HG03575 (cell line): ENCODE data around the gene CTRB2.

Experiments
- ATAC-seq: cut with Tn5 transposase; IDR thresholded peaks from one replicate; pipeline ENCODE4 v1.9.1; 2021; ENCODE audit not compliant: unreplicated experiment, insufficient number of reproducible peaks, low FRiP score; ENCODE audit errors: extremely low read depth

CTRB2 gene

DNA sequence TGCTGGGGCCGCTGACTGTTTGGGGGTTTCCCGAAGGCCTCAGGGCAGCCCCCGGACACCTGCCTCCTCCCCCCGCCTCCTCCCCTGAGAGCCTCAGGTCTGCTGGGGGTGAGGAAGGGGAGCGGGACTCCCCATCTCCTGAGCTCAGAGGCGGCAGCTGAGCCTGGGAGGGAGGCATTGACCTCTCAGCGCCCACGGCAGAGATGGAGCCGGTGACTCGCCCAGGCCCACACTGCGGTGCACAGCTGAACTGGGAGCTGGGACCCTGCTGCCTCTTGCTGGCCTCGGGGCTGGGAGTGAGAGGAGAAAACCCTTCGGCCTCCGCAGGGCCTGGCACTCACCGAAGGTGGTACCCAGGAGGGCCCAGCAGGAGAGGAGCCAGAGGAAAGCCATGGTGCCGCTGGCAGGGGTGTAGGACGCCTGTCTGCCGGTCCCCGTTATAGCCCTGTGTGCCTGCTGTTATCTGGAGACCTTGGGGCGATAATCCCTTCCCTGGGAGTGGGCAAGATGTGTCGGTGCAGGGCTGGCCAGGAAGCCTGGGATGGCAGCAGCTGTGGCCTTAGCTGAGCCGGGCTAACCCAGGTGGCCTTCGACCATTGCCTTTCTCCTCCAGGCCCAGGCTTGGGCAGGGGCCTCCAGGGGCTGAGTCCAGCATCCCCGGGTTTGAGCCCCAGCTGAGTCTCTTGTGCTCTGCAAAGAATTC lies at the start of gene CTRB2:
CTRB2 (minus strand) TSS at position 413 of the 703 bp plus-strand sequence; CDS start at position 393, 20 bp downstream.
- ATAC-seq = no peak

DNA sequence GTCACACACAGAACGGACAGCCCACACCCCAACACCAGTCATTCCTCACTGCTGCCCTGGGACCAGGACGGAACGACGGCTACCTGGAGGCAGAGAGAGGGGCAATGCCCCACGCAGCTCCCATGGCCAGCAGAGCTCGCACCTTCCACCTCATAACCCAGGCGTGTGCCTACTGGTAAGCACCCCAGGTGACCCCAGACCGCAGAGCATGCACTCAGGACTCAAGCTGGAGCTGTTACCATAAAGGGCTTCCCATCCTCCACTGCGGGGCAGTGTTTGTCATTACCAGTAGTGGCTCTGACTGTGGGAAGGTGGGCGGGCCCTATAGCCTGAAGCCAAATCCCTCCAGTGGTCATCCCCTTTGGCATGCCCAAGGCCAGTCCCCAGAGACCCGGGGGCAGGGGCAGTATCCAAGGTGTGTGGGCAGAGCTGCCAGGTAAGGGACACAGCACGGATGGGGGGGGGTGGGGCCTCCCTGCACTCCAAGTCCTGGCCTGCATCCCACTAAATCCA lies 49.2 kb upstream of the CTRB2 start:
- ATAC-seq = no peak

DNA sequence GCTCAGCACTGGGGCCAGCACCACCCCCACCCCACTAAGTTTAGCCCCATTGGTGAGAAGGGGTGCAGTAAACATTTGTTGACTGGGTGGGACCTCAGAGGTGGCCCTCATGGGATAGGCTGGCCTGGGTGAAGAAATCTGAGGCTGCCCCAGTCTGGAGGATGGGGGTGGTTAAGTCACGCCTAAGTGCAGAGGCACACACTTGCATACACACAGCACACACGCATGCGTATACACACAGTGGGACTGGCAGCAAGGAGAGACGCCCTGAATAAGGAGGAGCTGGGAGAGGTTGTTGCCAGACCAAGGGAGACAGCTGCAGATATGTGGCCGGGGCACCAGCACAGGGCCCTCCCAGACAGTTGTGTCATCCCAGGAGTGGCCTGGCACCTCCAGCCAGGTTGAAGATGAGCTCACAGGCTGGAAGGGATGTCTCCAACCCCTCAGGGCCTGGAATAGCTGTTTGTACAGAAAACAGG lies 47.4 kb upstream of the CTRB2 start:
- no peak for ATAC-seq

DNA sequence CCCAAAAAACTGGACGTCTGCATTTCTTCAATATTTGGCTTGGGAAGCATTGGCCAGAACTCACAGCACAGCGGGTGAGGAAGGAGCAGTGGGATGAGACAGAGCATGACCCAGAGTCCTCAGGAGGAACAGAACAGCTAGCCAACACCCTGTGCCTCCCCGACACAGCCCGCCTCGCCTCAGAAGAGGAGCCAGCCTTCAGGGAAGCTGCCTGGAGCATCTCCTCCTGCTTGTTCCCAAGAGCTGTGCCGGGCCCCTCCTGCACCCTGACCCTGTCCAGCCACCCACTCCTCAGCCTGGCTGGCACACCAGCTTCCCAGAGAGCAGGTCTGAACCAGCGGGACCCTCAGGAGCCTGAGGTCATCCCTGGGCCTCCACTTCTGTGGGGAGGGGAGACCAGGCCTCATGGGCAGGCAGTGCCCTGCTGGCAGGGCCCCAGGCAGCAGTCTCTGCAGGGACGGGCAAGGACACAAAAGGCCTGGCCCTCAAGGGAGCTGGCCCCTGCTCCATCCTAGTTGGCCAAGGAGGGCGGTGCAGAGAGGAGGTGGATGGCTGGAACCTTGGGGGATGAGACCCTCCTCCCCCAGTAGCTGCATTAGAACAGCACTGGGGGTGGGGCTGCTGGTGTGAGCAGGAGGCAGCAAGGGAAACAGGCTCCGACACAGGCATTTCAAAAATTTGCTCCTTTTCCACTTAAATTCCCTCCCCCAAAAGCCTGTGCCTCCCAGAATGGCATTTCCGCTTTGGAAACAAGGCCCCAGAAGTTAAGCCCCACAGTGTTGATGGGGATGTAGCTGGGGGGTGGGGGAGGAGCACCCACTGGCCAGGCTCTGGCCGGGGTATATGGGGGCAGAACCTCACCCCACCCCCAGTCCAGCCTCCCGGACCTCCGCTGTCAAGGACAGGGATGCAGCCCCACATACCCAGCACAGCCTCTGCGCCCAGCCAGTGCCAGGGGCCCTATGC lies 46.3 kb upstream of the CTRB2 start:
- no peak for ATAC-seq

DNA sequence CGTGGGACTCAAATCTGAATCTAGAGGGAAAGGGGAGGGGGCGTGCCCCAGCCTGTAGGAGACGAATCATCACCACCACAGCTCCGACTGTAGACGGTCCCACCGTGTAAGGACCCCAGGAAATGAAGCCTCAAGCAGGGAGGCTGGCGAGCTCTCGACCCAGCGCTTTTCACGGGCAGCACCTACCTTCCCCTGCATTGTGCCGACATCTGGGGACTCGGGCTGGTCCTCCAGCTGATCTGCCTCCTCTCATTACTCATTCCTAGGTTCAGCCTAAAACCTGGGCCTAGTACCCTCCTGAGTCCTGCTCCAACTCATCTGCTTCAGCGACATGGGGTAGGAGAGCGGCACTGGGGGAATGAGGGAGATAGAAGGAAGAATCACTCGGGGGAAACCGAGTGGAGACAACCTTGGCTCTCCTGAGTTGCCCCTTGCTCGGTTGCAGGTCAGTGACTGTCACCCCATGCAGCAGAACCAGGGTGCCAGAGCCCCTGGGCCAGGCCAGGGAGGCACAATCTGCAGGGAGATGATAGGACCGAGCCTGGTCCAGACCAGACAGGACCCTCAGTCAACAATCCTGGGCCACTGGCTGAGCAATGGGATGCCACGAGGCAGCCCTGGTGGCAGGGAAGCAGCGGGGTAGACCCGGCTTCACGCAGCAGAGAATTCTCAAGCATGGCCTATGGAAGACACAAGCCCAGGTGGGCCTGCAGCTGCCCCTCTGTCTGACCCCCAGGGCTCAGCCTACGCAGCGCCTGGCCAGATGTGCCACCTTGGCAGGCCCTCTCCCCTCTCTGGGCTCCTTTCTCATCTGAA lies 45.3 kb upstream of the CTRB2 start:
- ATAC-seq = no peak

DNA sequence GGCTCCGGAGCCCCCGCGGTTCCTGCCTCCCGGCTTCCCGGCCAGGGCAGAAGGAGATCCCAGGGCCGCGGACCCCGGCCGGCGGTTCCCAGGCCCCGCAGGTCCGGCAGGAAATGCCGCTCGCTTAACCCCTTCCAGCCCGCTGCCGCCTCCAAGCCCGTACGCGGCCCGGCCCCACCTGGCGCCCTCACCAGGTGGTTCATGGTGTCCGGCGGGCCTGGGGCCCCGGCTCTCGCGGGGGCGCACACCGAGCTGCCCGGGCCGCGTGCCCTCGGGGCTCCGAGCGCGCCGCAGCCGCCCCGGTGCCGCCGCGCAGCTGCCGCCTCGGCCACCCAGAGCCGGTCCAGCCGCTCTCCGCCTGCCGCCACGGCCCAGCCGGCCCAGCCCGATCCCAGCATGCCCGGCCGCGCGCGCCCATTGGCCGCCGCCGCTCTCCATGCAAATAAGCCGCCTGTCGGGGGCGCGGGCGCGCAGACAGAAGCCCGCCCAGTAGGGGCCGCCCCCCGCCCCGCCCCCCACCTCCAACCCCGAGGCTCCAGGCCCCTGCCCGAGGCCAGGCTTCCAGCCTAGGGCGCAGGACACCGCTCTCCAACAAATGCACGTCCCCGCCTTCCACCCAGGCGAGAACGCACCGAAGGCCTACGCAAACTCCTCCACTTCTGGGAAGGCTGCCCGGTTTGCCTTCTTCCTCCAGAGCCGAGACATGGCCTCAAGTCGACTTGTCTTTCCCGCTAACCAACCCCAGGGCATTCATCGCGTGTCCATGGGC lies 44.5 kb upstream of the CTRB2 start, which contains the start of gene BCAR1:
BCAR1 (minus strand) TSS at position 345 of the 769 bp plus-strand sequence; CDS start at position 203, 142 bp downstream.
- no peak for ATAC-seq

DNA sequence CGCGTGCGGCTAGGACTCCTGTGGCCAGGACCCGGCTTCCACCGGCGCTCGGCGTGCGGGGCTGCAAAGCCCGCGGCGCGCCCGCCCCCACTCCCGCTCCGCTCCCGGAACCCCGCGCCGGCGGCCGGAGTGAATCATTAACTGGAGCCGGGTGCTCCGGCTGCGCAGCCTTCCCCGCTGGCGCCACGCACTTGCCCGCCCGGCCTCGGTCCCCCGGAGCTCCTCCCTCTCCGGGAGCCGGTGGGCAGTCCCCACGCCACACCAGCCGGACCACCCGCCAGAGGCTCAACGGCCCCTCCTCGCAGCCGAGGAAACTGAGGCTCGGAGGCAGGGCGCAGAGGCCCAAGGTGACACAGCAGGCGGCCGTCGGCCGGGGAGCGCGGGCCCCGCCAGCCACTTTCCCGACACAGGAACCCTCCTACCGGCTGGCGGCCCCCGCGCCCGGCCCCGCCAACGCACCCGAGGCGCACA lies 43.9 kb upstream of the CTRB2 start:
- ATAC-seq = no peak

DNA sequence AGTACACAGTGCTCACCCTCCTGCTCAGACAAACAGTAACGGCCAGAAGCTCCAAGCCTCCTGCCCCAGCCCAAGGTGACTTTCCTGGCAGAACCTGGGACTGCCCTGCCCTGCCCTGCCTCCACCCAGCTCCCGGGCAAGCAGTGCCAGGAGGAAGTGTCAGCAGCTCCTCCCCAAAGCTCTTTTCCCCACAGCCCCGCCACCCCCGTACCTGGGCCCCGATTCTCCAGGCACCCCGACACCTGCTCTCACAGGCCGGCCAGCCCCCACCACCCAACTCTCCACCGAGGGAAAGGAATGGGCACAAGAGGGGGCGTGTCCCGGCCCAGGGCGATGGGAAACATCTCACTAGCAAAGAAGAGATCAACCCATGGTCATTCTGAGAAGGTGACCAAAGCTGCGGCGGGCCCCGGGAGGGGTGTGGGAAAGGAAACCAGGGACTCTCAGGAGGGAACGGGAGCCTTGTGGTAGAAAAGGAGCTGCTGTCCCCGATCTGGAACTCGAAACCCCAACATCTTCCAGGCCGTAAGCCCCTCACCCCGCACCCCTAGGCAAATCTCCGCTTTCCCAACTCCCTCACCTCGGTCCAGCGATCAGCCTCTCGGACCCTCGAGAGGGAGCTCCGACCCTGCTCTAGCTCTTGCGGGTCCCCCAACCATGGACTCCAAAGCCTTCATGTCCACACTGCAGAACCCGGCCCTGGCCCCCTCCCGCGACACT lies 43.3 kb upstream of the CTRB2 start:
- ATAC-seq = no peak

DNA sequence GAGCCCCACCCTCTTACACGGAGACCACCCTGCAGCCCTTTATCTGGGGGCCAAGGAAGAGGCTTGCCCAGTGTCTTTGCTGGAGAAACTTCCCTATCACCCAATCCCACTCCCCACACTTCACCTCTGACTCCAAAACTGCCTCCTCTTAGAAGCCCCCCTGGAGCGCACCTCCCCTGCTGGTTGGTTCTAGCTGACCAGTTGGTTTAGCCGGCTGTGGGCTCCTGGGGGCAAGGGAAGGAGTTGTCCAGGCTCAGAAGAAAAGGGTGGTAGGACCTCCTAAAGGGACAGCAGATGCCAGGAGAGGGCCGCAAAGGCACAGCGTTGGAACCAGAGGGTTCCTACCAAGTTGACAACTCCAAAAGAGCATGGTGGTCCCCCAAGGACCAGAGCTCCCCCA lies 42.5 kb upstream of the CTRB2 start:
- ATAC-seq = no peak

DNA sequence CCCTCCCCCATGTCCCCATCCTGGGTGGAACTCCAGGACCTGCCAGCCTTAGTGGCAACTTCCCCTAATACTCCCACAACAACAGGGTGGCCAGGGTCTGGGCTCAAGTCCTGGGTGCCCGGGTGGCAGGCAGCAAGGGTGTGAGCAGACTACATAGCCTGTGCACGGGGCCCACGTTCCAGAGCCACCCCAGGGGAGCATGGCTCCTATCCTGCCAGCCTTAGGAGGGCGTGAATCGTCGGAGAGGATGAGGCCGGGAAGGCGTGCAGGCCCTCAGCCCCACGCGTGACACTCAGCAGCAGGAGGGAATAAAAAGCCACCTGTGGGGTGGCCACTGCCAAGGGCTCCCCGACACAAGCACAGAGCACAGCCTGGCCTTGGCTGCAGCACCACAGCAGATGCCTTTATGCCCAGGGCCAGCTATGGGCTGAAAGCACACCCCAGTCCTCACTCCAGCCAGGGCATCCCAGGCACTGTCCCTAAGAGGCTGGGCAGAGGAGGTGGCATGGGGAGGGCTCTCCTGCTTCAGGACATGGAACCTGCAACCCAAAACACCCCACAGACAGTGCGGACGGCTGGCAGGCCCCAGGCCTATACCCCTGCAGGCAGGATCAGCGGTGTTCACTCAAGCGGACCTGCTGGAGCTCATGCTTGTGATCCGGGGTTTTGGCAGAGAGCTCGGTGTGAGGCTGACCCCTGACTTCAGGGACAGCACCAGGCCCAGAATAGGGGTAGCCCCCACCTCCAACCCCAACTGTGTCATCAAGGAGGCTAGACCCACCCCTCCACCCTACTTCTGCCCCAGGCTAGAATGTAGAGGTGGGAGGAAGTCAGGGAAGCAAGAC lies 41.8 kb upstream of the CTRB2 start:
- ATAC-seq = no peak

DNA sequence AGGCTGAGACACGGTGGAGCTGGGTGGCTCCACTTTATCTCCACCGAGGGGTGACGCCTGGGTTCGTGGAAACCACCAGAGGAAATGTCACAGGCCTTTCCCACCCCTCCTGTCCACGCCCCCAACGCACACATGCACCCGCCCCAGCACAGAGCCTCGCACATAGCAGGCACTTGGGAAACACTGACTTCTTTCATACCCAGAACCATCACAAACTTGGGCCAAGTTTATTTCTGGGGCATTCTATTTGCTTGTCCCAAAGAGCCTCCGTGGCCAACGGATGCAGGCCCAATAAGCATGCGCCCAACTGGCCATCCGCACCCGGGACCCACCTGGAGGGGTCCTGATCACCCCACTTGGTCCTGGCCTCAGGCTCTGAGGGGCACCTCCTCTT lies 41.2 kb upstream of the CTRB2 start:
- ATAC-seq = no peak

DNA sequence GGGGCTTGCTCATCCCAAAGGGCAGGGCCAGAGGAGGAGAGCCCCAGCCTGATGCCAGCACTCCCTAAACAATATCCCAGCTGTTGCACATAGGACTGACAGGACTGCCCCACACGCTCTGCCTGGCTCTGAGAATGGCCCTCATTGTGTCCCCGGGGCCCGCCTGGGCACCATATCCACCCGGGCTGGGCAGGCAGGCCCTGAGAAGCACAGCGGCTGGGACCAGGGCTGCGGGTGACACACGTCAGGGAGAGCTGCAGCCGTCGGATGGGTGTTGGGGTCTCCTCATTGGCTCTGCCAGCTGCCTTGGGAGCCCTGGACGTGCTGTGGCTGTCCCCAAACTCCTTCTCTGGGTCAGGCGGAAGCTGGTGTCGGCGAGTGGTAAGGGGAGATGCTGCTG lies 40.3 kb upstream of the CTRB2 start:
- no peak for ATAC-seq

DNA sequence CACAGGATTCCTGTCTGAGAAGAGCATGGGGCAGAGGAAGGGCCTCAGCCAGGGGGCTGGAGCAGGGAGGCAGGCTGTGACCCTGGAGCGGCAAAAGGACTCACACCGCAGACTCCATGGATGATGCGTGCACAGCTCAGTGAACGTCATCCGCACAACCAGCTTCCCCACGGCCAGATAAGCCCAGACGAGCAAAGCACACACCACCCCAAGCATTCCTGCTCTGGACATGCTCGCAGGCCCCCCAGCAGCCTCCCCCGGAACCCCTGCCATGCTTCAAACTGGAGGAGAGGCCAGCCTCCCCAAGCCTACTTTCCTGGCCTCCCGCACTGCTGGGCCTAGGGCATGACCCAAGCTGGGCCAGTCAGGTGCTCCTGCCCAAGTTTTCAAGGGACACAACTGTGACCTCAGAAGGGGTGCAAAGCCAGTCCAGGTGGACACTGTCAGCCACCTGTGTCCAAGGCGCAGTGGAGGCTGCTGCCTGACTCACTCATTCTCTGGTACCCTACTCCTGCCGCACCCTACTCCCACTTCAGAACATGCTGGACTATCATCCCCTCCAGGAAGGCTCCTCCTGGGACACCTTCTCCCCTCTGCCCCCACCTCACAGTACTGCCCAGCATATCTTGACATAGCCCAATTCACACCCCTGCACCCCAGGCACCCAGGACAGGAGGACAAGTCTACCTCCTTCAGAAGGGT lies 39.7 kb upstream of the CTRB2 start:
- ATAC-seq = no peak

DNA sequence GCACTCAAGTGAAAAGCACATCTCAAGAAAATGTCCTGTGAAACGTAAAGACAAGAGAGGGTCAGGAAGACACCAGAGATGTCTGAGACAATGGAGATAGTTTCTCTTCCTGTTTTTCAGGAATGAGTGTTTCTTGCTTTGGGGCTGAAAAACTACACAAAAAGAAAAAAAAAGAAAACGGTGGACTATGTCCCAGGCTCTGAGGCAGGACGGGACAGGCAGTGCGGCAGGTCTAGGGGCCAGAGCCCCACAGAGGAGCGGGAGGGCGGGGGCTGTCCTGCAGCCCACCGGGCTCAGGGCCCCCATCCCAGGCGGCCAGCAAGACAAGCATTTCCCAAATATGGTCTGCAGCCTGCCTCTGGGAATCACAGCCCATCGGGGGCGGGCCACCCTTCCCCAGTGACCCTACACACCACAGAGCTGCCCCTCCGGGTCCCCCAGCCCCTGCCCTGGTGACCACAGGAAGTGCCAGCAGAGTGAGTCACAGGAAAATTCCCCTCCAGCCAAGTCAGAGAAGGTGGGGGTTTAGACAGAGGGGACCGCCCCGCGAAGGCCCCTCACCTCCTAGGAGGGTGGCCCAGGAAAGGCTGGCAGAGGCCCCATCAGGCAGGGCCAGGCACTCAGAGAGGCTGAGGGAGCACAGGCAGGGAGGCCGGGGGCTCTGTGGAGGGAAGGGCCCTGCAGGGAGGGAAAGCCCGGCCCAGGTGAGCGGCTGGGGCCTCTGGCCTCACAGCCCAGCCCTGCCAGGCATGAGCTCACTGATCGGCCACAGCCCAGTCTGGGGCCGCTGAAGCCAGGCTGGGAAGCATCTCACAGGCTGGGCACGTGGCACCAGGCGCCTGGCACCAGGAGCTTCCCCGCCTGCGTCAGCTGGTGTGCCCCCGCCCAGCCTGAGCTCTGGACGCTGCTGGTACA lies 38.1 kb upstream of the CTRB2 start:
- no peak for ATAC-seq

DNA sequence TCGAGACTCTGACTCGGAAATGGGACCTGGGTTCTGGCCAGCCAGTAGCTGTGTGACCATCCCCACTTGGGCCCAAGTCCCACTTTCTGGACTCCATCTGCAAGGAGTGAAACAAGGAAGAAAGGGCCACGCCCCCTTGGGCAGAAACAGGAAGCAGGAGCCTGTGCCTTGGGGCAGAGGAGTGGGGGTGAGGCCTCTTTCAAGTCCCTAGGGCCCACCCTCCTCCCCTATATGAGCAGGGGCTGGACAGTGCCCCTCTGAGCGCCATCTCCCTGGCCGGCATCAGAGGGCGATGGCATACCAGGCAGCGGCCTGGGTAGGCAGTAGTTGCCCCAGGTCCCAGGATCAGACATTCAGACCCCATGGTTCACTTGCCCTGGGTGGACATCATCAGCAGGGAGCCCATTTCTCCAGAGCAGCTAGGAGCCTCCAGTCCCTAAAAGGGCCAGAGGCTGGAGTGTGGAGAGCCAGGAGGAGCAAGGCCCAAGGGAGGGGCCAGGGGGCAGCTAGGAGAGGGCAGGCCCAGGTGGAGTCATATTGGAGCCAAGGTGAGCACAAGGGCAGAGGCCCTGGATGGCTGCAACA lies 37.4 kb upstream of the CTRB2 start:
- ATAC-seq = no peak
